Measurements from ENCODE around the gene MCC.

GRCh38 chr5:113044776-113045465, 443.3 kb downstream of the MCC start:
- TF ChIP-seq HDGF (IDR thresholded peaks at IDR 0.05; ENCODE audit: borderline replicate concordance) (no peak), L3MBTL2 (conservative IDR thresholded peaks at IDR 0.05) (no peak), FOXK2 (IDR thresholded peaks at IDR 0.05) (no peak), ZNF384 (IDR thresholded peaks at IDR 0.05) (no peak), SP1 (IDR thresholded peaks at IDR 0.05) (no peak), ARNT (IDR thresholded peaks at IDR 0.05) (no peak), BHLHE40 (IDR thresholded peaks at IDR 0.05; ENCODE audit: borderline replicate concordance) (no peak), TARDBP (IDR thresholded peaks at IDR 0.05) (no peak), LEF1 (IDR thresholded peaks at IDR 0.05; ENCODE audit: borderline replicate concordance) (no peak), FOXM1 (IDR thresholded peaks at IDR 0.05; ENCODE audit: borderline replicate concordance) (no peak), SUZ12 (IDR thresholded peaks at IDR 0.05) (no peak), ELF4 (IDR thresholded peaks at IDR 0.05) (no peak), FOXA1 (IDR thresholded peaks at IDR 0.05) (no peak)
- TF ChIP-seq, protein P1, sequence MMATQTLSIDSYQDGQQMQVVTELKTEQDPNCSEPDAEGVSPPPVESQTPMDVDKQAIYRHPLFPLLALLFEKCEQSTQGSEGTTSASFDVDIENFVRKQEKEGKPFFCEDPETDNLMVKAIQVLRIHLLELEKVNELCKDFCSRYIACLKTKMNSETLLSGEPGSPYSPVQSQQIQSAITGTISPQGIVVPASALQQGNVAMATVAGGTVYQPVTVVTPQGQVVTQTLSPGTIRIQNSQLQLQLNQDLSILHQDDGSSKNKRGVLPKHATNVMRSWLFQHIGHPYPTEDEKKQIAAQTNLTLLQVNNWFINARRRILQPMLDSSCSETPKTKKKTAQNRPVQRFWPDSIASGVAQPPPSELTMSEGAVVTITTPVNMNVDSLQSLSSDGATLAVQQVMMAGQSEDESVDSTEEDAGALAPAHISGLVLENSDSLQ (IDR thresholded peaks at IDR 0.05) = no peak
